A673 (cell line): ENCODE measurements around the gene CACNA2D3.

Experiments used
- CTCF ChIP-seq: fragments of 300-800, 200-600 bp; sonication (generic); conservative IDR thresholded peaks from 2 replicates; pipeline ENCODE4 v1.5.1; 2017; ENCODE audit warnings: low read depth, mild to moderate bottlenecking, antibody characterized with exemption, low read length, moderate library complexity, mixed read lengths
- EZH2 ChIP-seq: fragments of 200-600 bp; sonication (generic); IDR thresholded peaks from 2 replicates; pipeline ENCODE4 v1.6.1; 2017; ENCODE audit warnings: borderline replicate concordance, low read depth, mild to moderate bottlenecking, mixed read lengths, antibody characterized with exemption, low read length; ENCODE audit not compliant: poor library complexity, severe bottlenecking

GRCh38 chr3:55007971-55008370, 885.6 kb downstream of the CACNA2D3 start:
- TF ChIP-seq CTCF (no peak), EZH2 (no peak)
